Psoas muscle (tissue), 8 donors: ENCODE data around the gene CNNM1. TPM values are rescaled to one million over a fixed set of nuclear protein-coding genes. Genes with fewer than 3 reads are reported as not detected.

ENCODE experiments used
- ATAC-seq, 4 donors: fragments of 200-7000 bp; cut with Tn5 transposase; one replicate each; pipeline ENCODE4 v1.9.1; 2020; ENCODE audit warnings: moderate library complexity in 3 of 4, mild to moderate bottlenecking in 2 of 4
- DNase-seq, 2 donors: peaks; one replicate each; pipeline ENCODE4 v3.0.0-alpha.2; 2020
- H3K27ac ChIP-seq: fragments of 200-600 bp; one replicate; pipeline ENCODE4 v1.8.0; 2022
- H3K27me3 ChIP-seq, 3 donors: fragments of 200-600 bp in 1 of 3; one replicate each; pipeline versions ENCODE4 v1.6.1 to v1.8.0; 2013 to 2022; ENCODE audit warnings: low read length in 2 of 3, mild to moderate bottlenecking in 2 of 3, moderate library complexity in 1 of 3; ENCODE audit not compliant: insufficient read depth in 3 of 3
- H3K36me3 ChIP-seq, 2 donors: fragments of 200-600 bp in 1 of 2; one replicate each; pipeline versions ENCODE4 v1.6.1 to v1.8.0; 2013 to 2022; ENCODE audit warnings: low read depth in 1 of 2, mild to moderate bottlenecking in 1 of 2, moderate library complexity in 1 of 2; ENCODE audit not compliant: insufficient read depth in 1 of 2
- H3K4me1 ChIP-seq: fragments of 200-600 bp; one replicate; pipeline ENCODE4 v1.8.0; 2022
- H3K4me3 ChIP-seq: fragments of 200-600 bp; one replicate; pipeline ENCODE4 v1.8.0; 2022; ENCODE audit warnings: mild to moderate bottlenecking
- H3K9me3 ChIP-seq: fragments of 200-600 bp; one replicate; pipeline ENCODE4 v1.8.0; 2022
- CTCF ChIP-seq: fragments of 200-600 bp; IDR thresholded peaks from one replicate; pipeline ENCODE4 v1.8.0; 2022; ENCODE audit warnings: antibody characterized with exemption
- WGBS, 3 donors: extraction: QIAGEN DNeasy Blood & Tissue Kit; methylation state at CpG; one replicate each; pipeline versions ENCODE4 v1.1.6 to v1.1.7; 2013; 5-methylcytosine and 5-hydroxymethylcytosine counted together
- intact Hi-C, 2 donors: fragments of 100-400 bp; cut with DNase I; formaldehyde crosslinking; loops; one replicate each; pipeline versions ENCODE4 v1.11.0 to v1.14.2; 2022
- polyA plus RNA-seq, 3 donors: library from polyadenylated mRNA; stranded (reverse); fragments of 200-250 nt; gene quantifications; one replicate each; pipeline ENCODE4 v1.2.3, GENCODE V29; 2013
- total RNA-seq, 4 donors: library from RNA; stranded (reverse); fragmentation: NEBNext Ultra II Directional in 2 of 4; extraction: Animal tissue kit (Norgen Biotek cat#: 25700) in 2 of 4; gene quantifications; one replicate each; pipeline versions ENCODE4 v1.2.1 to v1.2.4, GENCODE V29; 2021 to 2023
- donor health status: healthy with polysubstance abuse.
- donor health status: DM: no; HTN: no; CAD: no; lungs with moderate emphysema.
- donor health status: Bipolar disorder and iron deficiency.
- donor health status: healthy.
- donor health status: DM: yes; HTN: yes; CAD: no.
- donor health status: DM: no; HTN: no; CAD: no.
- donor health status: DM: no; HTN: no; CAD: no.
- donor health status: DM: yes; HTN: yes; CAD: no.

Gene CNNM1
- total and polyA plus RNA-seq, 7 donors: 0.01 TPM; not detected in 6

- Histone ChIP-seq H3K36me3 (no peaks in the 10 kb centered on the region), H3K27ac (no peak overlapping the region), H3K4me3 (no peak overlapping the region), H3K4me1 (no peaks in the 10 kb centered on the region), H3K27me3 (peaks cover 0 to 6% (median 0%) of the 10 kb centered on the region in 3 donors), H3K9me3 (no peaks in the 10 kb centered on the region)
- DNase-seq (no peak), ATAC-seq (no peak)
- intact Hi-C loops: no loop called here
- TF ChIP-seq CTCF: no peak
- 25 to 39% (median 39%) methylated on average over 3 of the region's 3 CpGs for WGBS, 3 donors
These were observed 12.8 kb downstream of the CNNM1 start for GRCh38 chr10:99341860-99342490.

- no peak overlapping the region for H3K27ac ChIP-seq
- intact Hi-C loops: no loop called here
- H3K27me3 ChIP-seq: peaks cover 0 to 9% (median 0%) of the 10 kb centered on the region in 3 donors
- H3K4me1 ChIP-seq: no peaks in the 10 kb centered on the region
- DNase-seq: no peak
- 79 to 83% (median 83%) methylated on average over 5 of the region's 5 CpGs for WGBS, 3 donors
- no peak for ATAC-seq
- H3K36me3 ChIP-seq: no peaks in the 10 kb centered on the region
- H3K9me3 ChIP-seq: no peaks in the 10 kb centered on the region
- TF ChIP-seq CTCF: no peak
- no peak overlapping the region for H3K4me3 ChIP-seq
These were observed 14.1 kb downstream of the CNNM1 start for GRCh38 chr10:99343262-99343661.

DNA sequence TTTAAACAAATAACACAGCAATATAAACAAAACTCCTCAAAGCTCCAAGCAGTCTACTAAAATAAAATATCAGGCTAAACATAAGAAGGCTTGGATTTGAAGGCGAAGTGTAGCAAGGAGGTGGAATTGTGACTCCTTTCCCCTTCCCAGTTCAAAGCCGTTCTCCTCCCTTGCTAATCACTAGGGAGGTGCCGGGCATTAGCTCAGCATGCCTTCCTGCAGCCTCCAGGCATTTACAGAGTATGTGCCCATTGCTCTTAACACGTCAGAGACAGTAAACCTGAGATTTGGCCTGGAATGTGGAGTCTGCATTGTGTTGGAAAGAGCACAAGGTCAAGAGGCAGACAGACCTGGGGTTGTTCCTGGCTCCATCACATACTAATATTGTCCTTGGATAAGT, 15.6 kb downstream of the CNNM1 start:
- 39 to 52% (median 50%) methylated on average over 4 of the region's 4 CpGs for WGBS, 3 donors
- TF ChIP-seq CTCF: no peak

GRCh38 chr10:99345350-99345749, 16.2 kb downstream of the CNNM1 start:
- Histone ChIP-seq H3K27me3 (peaks cover 0 to 9% (median 0%) of the 10 kb centered on the region in 3 donors), H3K36me3 (no peaks in the 10 kb centered on the region), H3K4me3 (no peak overlapping the region), H3K4me1 (no peaks in the 10 kb centered on the region), H3K27ac (no peak overlapping the region), H3K9me3 (no peaks in the 10 kb centered on the region)
- DNase-seq (no peak), ATAC-seq (no peak)
- WGBS, 3 donors: 71 to 79% (median 73%) methylated on average over 1 of the region's 1 CpG
- intact Hi-C loops: no loop called here
- no peak for TF ChIP-seq CTCF

More for the DNA sequence above, 15.6 kb downstream of the CNNM1 start:
- ATAC-seq (no peak), DNase-seq (no peak)
- intact Hi-C loops: no loop called here
- Histone ChIP-seq H3K27ac (no peak overlapping the region), H3K27me3 (peaks cover 0 to 9% (median 0%) of the 10 kb centered on the region in 3 donors), H3K4me3 (no peak overlapping the region), H3K9me3 (no peaks in the 10 kb centered on the region), H3K4me1 (no peaks in the 10 kb centered on the region), H3K36me3 (no peaks in the 10 kb centered on the region)

DNA sequence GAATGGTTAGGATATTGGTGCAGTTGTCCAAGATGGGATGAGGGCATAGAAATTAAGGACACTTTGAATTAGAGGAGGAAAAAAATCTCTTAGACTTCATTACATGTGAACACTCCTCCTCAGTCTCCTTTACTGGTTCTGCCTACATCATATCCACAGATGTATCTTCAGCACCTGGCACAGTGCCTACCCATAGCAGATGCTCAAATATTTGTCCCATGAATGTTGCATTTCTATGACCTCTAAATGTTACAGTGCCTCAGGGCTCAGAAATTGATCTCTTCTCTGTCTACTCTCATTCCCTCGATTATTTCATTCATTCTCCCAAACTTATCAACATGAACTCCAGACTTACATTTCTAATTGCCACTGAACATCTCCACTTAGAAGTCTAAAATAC, 17.1 kb downstream of the CNNM1 start:
- H3K27ac ChIP-seq: no peak overlapping the region
- ATAC-seq (no peak), DNase-seq (no peak)
- H3K36me3 ChIP-seq: no peaks in the 10 kb centered on the region
- H3K4me1 ChIP-seq: no peaks in the 10 kb centered on the region
- H3K9me3 ChIP-seq: no peaks in the 10 kb centered on the region
- H3K4me3 ChIP-seq: no peak overlapping the region
- intact Hi-C loops: no loop called here
- TF ChIP-seq CTCF: no peak
- 29 to 56% (median 47%) methylated on average over 1 of the region's 1 CpG for WGBS, 3 donors
- peaks cover 0 to 9% (median 0%) of the 10 kb centered on the region in 3 donors for H3K27me3 ChIP-seq
